SK-N-SH treated with all-trans-retinoic acid at 6 μM for 48 hours (cell line): ENCODE measurements around the gene ARRDC1.

Source experiments
- ATAC-seq: fragments of 200-7000 bp; cut with Tn5 transposase; 3 replicates; pipeline ENCODE4 v1.9.1; 2020; ENCODE audit warnings: mild to moderate bottlenecking, moderate library complexity
- ARNTL ChIP-seq: fragments of 450-650 bp; formaldehyde crosslinking; IDR thresholded peaks from 2 replicates; pipeline ENCODE4 v1.5.0; 2020; ENCODE audit warnings: low read depth, mild to moderate bottlenecking, moderate library complexity, borderline replicate concordance
- BACH2 ChIP-seq: fragments of 250-450 bp; sonication (Bioruptor Pico); IDR thresholded peaks from 2 replicates; pipeline ENCODE4 v1.9.0; 2021; ENCODE audit warnings: mild to moderate bottlenecking, borderline replicate concordance
- CSDC2 ChIP-seq: fragments of 250-450 bp; sonication (Bioruptor Pico); IDR thresholded peaks from 2 replicates; pipeline ENCODE4 v1.5.0; 2020; ENCODE audit warnings: mild to moderate bottlenecking, moderate library complexity
- ESRRG ChIP-seq: fragments of 250-450 bp; sonication (Bioruptor Pico); IDR thresholded peaks from 2 replicates; pipeline ENCODE4 v1.6.1; 2021; ENCODE audit warnings: mild to moderate bottlenecking
- GLIS3 ChIP-seq: fragments of 250-450 bp; sonication (Bioruptor Pico); IDR thresholded peaks from 2 replicates; pipeline ENCODE4 v1.5.0; 2020; ENCODE audit warnings: mild to moderate bottlenecking, moderate library complexity
- ISL1 ChIP-seq: fragments of 250-450 bp; sonication (Bioruptor Pico); IDR thresholded peaks from 2 replicates; pipeline ENCODE4 v2.1.2; 2022; ENCODE audit warnings: mild to moderate bottlenecking, moderate library complexity
- OSR1 ChIP-seq: fragments of 250-450 bp; sonication (Bioruptor Pico); IDR thresholded peaks from 2 replicates; pipeline ENCODE4 v1.8.0; 2022; ENCODE audit warnings: moderate library complexity, mild to moderate bottlenecking, inconsistent platforms
- PATZ1 ChIP-seq: fragments of 250-450 bp; sonication (Bioruptor Pico); IDR thresholded peaks from 2 replicates; pipeline ENCODE4 v1.8.0; 2020; ENCODE audit warnings: mild to moderate bottlenecking, moderate library complexity, borderline replicate concordance
- PPARA ChIP-seq: fragments of 250-450 bp; sonication (Bioruptor Pico); IDR thresholded peaks from 2 replicates; pipeline ENCODE4 v1.5.0; 2020; ENCODE audit warnings: mild to moderate bottlenecking, borderline replicate concordance
- SNAI2 ChIP-seq: fragments of 250-450 bp; sonication (Bioruptor Pico); IDR thresholded peaks from 2 replicates; pipeline ENCODE4 v1.5.0; 2020; ENCODE audit warnings: mild to moderate bottlenecking, moderate library complexity
- TCF4 ChIP-seq: fragments of 250-450 bp; sonication (Bioruptor Pico); IDR thresholded peaks from 2 replicates; pipeline ENCODE4 v1.8.0; 2021; ENCODE audit warnings: mild to moderate bottlenecking, moderate library complexity, borderline replicate concordance
- TOX ChIP-seq: fragments of 250-450 bp; sonication (Bioruptor Pico); IDR thresholded peaks from 2 replicates; pipeline ENCODE4 v1.8.0; 2021; ENCODE audit warnings: mild to moderate bottlenecking, moderate library complexity, borderline replicate concordance
- ZC3H10 ChIP-seq: fragments of 250-450 bp; sonication (Bioruptor Pico); IDR thresholded peaks from 2 replicates; pipeline ENCODE4 v1.5.1; 2021; ENCODE audit warnings: mild to moderate bottlenecking, moderate library complexity
- ZNF565 ChIP-seq: fragments of 450-650 bp; formaldehyde crosslinking; conservative IDR thresholded peaks from 2 replicates; pipeline ENCODE4 v1.5.0; 2020; ENCODE audit warnings: low read depth, mild to moderate bottlenecking, moderate library complexity
- ZNF70 ChIP-seq: fragments of 450-650 bp; formaldehyde crosslinking; IDR thresholded peaks from 2 replicates; pipeline ENCODE4 v1.5.0; 2020; ENCODE audit warnings: mild to moderate bottlenecking, moderate library complexity
- TF ChIP-seq, protein P1 (sequence below): fragments of 250-450 bp; sonication (Bioruptor Pico); IDR thresholded peaks from 2 replicates; pipeline ENCODE4 v1.5.0; 2020; ENCODE audit warnings: mild to moderate bottlenecking, moderate library complexity
- TF ChIP-seq, protein P2 (sequence below): fragments of 250-450 bp; sonication (Bioruptor Pico); IDR thresholded peaks from 2 replicates; pipeline ENCODE4 v1.8.0; 2021; ENCODE audit warnings: low read depth, mild to moderate bottlenecking, moderate library complexity, borderline replicate concordance
- TF ChIP-seq, protein P3 (sequence below): fragments of 250-450 bp; sonication (Bioruptor Pico); IDR thresholded peaks from 2 replicates; pipeline ENCODE4 v1.5.1; 2020; ENCODE audit warnings: low read depth, mild to moderate bottlenecking, moderate library complexity

The ARRDC1 gene

GRCh38 chr9:137618105-137619067 is 12.9 kb downstream of the ARRDC1 start, which contains the start of gene EHMT1:
Gene EHMT1 (plus strand): TSS chr9:137619005. CDS start chr9:137619029, 24 bp downstream.
- TF ChIP-seq PATZ1 (CRISPR knock-in tag): no peak
- 0 out of 2 replicates have a peak, but pooled peaks have one; percentile 68 for TF ChIP-seq GLIS3
- peak; percentile 75 for ATAC-seq

GRCh38 chr9:137619240-137620047 is 14.0 kb downstream of the ARRDC1 start:
- ATAC-seq: peak; percentile 46

GRCh38 chr9:137620048-137620405 is 14.5 kb downstream of the ARRDC1 start:
- ATAC-seq: no peak
- TF ChIP-seq ESRRG (CRISPR knock-in tag) (no peak), ARNTL (CRISPR knock-in tag) (no peak), OSR1 (CRISPR knock-in tag) (no peak), TCF4 (CRISPR knock-in tag) (no peak), GLIS3 (no peak), ZC3H10 (CRISPR knock-in tag) (no peak), ZNF70 (CRISPR knock-in tag) (no peak)
- TF ChIP-seq, protein P1, sequence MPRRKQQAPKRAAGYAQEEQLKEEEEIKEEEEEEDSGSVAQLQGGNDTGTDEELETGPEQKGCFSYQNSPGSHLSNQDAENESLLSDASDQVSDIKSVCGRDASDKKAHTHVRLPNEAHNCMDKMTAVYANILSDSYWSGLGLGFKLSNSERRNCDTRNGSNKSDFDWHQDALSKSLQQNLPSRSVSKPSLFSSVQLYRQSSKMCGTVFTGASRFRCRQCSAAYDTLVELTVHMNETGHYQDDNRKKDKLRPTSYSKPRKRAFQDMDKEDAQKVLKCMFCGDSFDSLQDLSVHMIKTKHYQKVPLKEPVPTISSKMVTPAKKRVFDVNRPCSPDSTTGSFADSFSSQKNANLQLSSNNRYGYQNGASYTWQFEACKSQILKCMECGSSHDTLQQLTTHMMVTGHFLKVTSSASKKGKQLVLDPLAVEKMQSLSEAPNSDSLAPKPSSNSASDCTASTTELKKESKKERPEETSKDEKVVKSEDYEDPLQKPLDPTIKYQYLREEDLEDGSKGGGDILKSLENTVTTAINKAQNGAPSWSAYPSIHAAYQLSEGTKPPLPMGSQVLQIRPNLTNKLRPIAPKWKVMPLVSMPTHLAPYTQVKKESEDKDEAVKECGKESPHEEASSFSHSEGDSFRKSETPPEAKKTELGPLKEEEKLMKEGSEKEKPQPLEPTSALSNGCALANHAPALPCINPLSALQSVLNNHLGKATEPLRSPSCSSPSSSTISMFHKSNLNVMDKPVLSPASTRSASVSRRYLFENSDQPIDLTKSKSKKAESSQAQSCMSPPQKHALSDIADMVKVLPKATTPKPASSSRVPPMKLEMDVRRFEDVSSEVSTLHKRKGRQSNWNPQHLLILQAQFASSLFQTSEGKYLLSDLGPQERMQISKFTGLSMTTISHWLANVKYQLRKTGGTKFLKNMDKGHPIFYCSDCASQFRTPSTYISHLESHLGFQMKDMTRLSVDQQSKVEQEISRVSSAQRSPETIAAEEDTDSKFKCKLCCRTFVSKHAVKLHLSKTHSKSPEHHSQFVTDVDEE (CRISPR knock-in tag): no peak
- TF ChIP-seq, protein P2, sequence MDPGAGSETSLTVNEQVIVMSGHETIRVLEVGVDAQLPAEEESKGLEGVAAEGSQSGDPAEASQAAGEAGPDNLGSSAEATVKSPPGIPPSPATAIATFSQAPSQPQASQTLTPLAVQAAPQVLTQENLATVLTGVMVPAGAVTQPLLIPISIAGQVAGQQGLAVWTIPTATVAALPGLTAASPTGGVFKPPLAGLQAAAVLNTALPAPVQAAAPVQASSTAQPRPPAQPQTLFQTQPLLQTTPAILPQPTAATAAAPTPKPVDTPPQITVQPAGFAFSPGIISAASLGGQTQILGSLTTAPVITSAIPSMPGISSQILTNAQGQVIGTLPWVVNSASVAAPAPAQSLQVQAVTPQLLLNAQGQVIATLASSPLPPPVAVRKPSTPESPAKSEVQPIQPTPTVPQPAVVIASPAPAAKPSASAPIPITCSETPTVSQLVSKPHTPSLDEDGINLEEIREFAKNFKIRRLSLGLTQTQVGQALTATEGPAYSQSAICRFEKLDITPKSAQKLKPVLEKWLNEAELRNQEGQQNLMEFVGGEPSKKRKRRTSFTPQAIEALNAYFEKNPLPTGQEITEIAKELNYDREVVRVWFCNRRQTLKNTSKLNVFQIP (CRISPR knock-in tag): no peak

More at GRCh38 chr9:137619240-137620047, 14.0 kb downstream of the ARRDC1 start:
- no peak for TF ChIP-seq ZNF565
- TF ChIP-seq, all 23 proteins: peak for 0

DNA sequence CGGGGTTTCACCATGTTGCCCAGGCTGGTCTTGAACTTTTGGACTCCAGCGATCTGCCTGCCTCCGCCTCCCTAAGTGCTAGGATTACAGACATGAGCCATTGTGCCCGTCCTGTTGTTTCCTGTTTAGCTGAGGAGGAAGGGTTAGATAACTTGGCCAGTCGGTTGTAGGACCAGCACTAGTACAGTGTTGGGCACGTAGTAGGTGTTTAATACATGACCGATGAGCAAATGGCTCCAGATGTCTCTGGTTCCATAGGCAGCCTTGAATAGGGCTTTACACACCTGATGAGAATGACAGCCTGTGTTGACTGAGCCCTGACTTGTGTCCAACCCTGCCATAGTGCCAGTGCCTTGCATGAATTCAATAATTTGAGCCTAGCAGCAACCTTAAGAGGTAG is 15.1 kb downstream of the ARRDC1 start:
- TF ChIP-seq SNAI2 (CRISPR knock-in tag) (no peak), PPARA (no peak)
- no peak for ATAC-seq

DNA sequence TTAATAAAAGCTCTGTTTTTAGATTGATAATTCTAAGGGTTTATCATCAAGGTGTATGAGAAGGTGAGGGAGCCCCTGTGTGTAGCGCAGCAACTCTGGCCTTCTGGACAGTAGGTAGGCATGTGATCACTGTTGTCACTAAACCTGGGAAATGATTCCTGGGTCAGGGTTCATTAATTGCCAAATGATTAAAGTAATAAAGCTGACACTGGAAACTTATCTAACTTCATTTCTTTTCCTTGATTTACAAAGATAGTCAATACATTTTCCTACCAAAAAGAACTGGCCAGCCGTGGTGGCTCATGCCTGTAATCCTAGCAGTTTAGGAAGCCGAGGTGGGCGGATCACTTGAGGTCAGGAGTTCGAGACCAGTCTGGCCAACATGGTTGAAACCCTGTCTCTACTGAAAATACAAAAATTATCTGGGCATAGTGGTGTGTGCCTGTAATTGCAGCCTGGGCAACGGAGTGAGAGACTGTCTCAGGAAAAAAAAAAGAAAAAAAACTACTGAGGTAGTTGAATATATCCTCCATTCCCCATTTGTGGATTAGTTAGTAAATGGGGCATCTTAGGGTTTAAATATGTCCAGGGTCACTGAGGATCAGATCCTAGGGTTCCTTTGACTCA is 15.8 kb downstream of the ARRDC1 start:
- ATAC-seq: peak; percentile 42
- TF ChIP-seq ISL1 (no peak), CSDC2 (CRISPR knock-in tag) (no peak), ZC3H10 (CRISPR knock-in tag) (no peak), TOX (CRISPR knock-in tag) (no peak), PPARA (no peak), BACH2 (CRISPR knock-in tag) (no peak), ZNF70 (CRISPR knock-in tag) (no peak), OSR1 (CRISPR knock-in tag) (no peak), ARNTL (CRISPR knock-in tag) (no peak), SNAI2 (CRISPR knock-in tag) (no peak)
- TF ChIP-seq, protein P3, sequence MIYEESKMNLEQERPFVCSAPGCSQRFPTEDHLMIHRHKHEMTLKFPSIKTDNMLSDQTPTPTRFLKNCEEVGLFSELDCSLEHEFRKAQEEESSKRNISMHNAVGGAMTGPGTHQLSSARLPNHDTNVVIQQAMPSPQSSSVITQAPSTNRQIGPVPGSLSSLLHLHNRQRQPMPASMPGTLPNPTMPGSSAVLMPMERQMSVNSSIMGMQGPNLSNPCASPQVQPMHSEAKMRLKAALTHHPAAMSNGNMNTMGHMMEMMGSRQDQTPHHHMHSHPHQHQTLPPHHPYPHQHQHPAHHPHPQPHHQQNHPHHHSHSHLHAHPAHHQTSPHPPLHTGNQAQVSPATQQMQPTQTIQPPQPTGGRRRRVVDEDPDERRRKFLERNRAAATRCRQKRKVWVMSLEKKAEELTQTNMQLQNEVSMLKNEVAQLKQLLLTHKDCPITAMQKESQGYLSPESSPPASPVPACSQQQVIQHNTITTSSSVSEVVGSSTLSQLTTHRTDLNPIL (CRISPR knock-in tag): no peak
- TF ChIP-seq, protein P1 (CRISPR knock-in tag): no peak
